Activated CD8-positive, alpha-beta memory T cell treated with anti-CD3 and anti-CD28 coated beads for 4 hours (primary cell): Measurements from ENCODE around the gene SFTPB.
A peak's percentile ranks its signal among the peaks of the same experiment; 100 is the strongest.

Experiments used
- DNase-seq, 2 donors: peaks; one replicate each; pipeline ENCODE4 v3.0.0-alpha.2; 2020; ENCODE audit warnings: low read depth in 2 of 2

SFTPB gene

GRCh38 chr2:85702800-85703199 lies 34.8 kb upstream of the SFTPB start:
- no peak for DNase-seq

GRCh38 chr2:85702172-85702571 lies 34.2 kb upstream of the SFTPB start:
- DNase-seq = no peak

GRCh38 chr2:85699325-85699724 lies 31.3 kb upstream of the SFTPB start:
- DNase-seq = no peak

GRCh38 chr2:85698880-85699254 lies 30.9 kb upstream of the SFTPB start:
- no peak for DNase-seq

GRCh38 chr2:85698184-85698879 lies 30.3 kb upstream of the SFTPB start:
- no peak for DNase-seq

GRCh38 chr2:85697716-85698115 lies 29.7 kb upstream of the SFTPB start:
- no peak for DNase-seq

- no peak for DNase-seq
Observed at GRCh38 chr2:85697096-85697495, 29.1 kb upstream of the SFTPB start.

GRCh38 chr2:85695691-85696668 lies 28.0 kb upstream of the SFTPB start:
- no peak for DNase-seq

GRCh38 chr2:85695121-85695520 lies 27.1 kb upstream of the SFTPB start:
- DNase-seq = no peak

- peak in 1 of 2 donors; percentile 15 for DNase-seq
Observed at GRCh38 chr2:85694052-85695025, 26.3 kb upstream of the SFTPB start, which contains the start of gene GNLY. Gene GNLY (plus strand): TSS chr2:85694358. CDS start chr2:85694419, 61 bp downstream.

GRCh38 chr2:85692039-85692645 lies 24.1 kb upstream of the SFTPB start:
- DNase-seq = no peak

GRCh38 chr2:85690932-85691331 lies 22.9 kb upstream of the SFTPB start:
- no peak for DNase-seq

- no peak for DNase-seq
Observed at GRCh38 chr2:85684806-85685205, 16.8 kb upstream of the SFTPB start.

GRCh38 chr2:85684380-85684779 lies 16.4 kb upstream of the SFTPB start:
- no peak for DNase-seq

- DNase-seq = no peak
Observed at GRCh38 chr2:85682378-85682777, 14.4 kb upstream of the SFTPB start.

GRCh38 chr2:85681776-85682175 lies 13.8 kb upstream of the SFTPB start:
- DNase-seq = no peak

- DNase-seq = no peak
Observed at GRCh38 chr2:85681372-85681763, 13.4 kb upstream of the SFTPB start.

- DNase-seq = no peak
Observed at GRCh38 chr2:85680707-85681371, 12.8 kb upstream of the SFTPB start.

GRCh38 chr2:85678794-85679672 lies 11.0 kb upstream of the SFTPB start:
- DNase-seq = peak; percentile 46 to 49

GRCh38 chr2:85678377-85678776 lies 10.4 kb upstream of the SFTPB start:
- DNase-seq = no peak
